GM19193 (cell line): ENCODE data around the gene KCND2.

ENCODE experiments used
- POLR2A ChIP-seq: IDR thresholded peaks from 4 replicates; pipeline ENCODE4 v1.6.1; 2011; ENCODE audit not compliant: insufficient read depth, insufficient read length; ENCODE audit errors: extremely low read depth

KCND2 gene

GRCh38 chr7:120431016-120431415 lies 158.0 kb downstream of the KCND2 start:
- TF ChIP-seq POLR2A = no peak

- TF ChIP-seq POLR2A = no peak
These were observed 163.6 kb downstream of the KCND2 start for GRCh38 chr7:120436487-120437060.

- no peak for TF ChIP-seq POLR2A
These were observed 168.9 kb downstream of the KCND2 start for GRCh38 chr7:120441850-120442249.

GRCh38 chr7:120442838-120443237 lies 169.9 kb downstream of the KCND2 start:
- TF ChIP-seq POLR2A = no peak

GRCh38 chr7:120444650-120445049 lies 171.7 kb downstream of the KCND2 start:
- no peak for TF ChIP-seq POLR2A

GRCh38 chr7:120445276-120445675 lies 172.3 kb downstream of the KCND2 start:
- no peak for TF ChIP-seq POLR2A

GRCh38 chr7:120452665-120453064 lies 179.7 kb downstream of the KCND2 start:
- TF ChIP-seq POLR2A = no peak

GRCh38 chr7:120456699-120457098 lies 183.7 kb downstream of the KCND2 start:
- TF ChIP-seq POLR2A = no peak

- no peak for TF ChIP-seq POLR2A
These were observed 188.0 kb downstream of the KCND2 start for GRCh38 chr7:120460949-120461348.

GRCh38 chr7:120462991-120463390 lies 190.0 kb downstream of the KCND2 start:
- TF ChIP-seq POLR2A = no peak

GRCh38 chr7:120464104-120464503 lies 191.1 kb downstream of the KCND2 start:
- TF ChIP-seq POLR2A = no peak

- no peak for TF ChIP-seq POLR2A
These were observed 194.7 kb downstream of the KCND2 start for GRCh38 chr7:120467676-120468075.

- no peak for TF ChIP-seq POLR2A
These were observed 195.6 kb downstream of the KCND2 start for GRCh38 chr7:120468611-120469010.

GRCh38 chr7:120472892-120473291 lies 199.9 kb downstream of the KCND2 start:
- TF ChIP-seq POLR2A = no peak

GRCh38 chr7:120473352-120473751 lies 200.4 kb downstream of the KCND2 start:
- no peak for TF ChIP-seq POLR2A

- TF ChIP-seq POLR2A = no peak
These were observed 203.0 kb downstream of the KCND2 start for GRCh38 chr7:120475994-120476393.

- TF ChIP-seq POLR2A = no peak
These were observed 207.5 kb downstream of the KCND2 start for GRCh38 chr7:120480472-120480871.
